ENCODE results near the gene HOXA4. TPM values are rescaled to one million over a fixed set of nuclear protein-coding genes. Genes with fewer than 3 reads are reported as not detected.

Gene HOXA4
- total and polyA plus RNA-seq, 2 of the 4 experiments (the other 2 are of a cell fraction): 0.36 to 8.0 TPM

DNA sequence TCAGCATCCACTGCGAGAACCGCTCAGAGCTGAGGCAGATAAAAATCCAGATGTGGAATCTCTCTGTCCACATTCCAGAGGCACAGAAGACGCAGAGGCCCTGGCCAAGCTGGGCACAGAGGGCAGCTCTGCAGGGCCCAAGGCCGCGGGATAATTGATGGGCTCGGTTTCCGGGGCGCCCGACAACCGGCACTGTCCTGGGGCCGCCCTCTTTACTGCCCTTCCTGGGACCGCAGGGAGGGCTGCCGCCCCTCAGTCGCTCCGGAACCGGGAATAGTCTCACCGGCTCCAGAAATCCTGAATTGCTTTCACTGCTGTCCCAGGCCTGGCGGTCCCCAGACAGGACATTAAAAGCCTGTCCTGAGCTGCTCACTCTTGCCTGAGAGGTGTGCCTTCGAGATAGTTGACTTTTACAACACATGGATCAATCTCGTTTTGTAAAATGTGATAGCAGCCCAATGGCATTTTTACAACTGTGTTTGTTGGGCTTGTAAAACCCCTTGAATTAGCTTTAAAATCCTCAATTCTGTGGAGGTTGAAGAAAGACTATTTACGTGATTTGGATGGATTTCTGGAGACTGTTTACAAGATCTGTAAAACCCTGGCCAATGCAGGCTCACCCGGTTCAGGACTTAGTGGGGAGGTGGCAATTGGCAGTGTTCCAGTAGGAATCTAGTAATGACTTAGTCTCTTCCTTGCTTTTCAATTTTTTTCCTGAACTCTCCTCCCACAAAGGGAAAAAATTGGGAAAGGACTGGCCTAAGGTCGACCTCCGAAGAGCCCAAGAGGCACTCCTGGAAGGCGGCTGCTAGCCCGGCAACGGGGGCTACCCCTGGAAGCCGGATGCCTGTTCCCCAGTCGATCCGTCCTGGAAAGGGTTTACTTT is 18.4 kb upstream of the HOXA4 start:
- Histone ChIP-seq H3K23ac (ENCODE audit: low read depth, low read length) (peak overlapping the region; percentile 96), H3K79me1 (ENCODE audit: low read depth in 1 of 2, low read length in 2 of 2) (peaks cover 9 to 27% of the 10 kb centered on the region in 2 experiments; a peak in 3 of 4 replicates), H3K9me3 (ENCODE audit: control insufficient read depth, insufficient read depth, low read length) (no peaks in the 10 kb centered on the region), H2BK120ac (ENCODE audit: low read depth, low read length) (peak overlapping the region; percentile 72), H2AFZ (replicated peaks; ENCODE audit: low read length, poor library complexity) (peak overlapping the region; percentile 90), H2AK5ac (ENCODE audit: low read depth, low read length) (peak overlapping the region; percentile 78; the same call in 1 of the 2 replicates), H3K36me3 (ENCODE audit: control insufficient read depth, insufficient read depth, low read length) (no peaks in the 10 kb centered on the region; the same call in 1 of the 2 replicates), H3K4me3 (ENCODE audit: insufficient read depth, low read depth, low read length) (peak overlapping the region; percentile 38), H2AK9ac (replicated peaks; ENCODE audit: low read depth, low read length, poor library complexity) (peak overlapping the region; percentile 57), H3K4me2 (ENCODE audit: low read depth, low read length) (peak overlapping the region; percentile 76), H2BK15ac (ENCODE audit: low read depth, low read length) (peak overlapping the region; percentile 72; the same call in 2 of the 3 replicates), H4K8ac (ENCODE audit: low read depth in 2 of 2, low read length in 2 of 2) (peak overlapping the region; percentile 82 to 84), H3K56ac (ENCODE audit: extremely low read depth, insufficient read depth, low read length) (peak overlapping the region; percentile 75; the same call in 1 of the 2 replicates), H2BK5ac (ENCODE audit: low read depth, low read length, poor library complexity, severe bottlenecking) (peak overlapping the region; percentile 64), H3K4me1 (ENCODE audit: control insufficient read depth, insufficient read depth, low read length) (peaks cover 17% of the 10 kb centered on the region), H3K9ac (ENCODE audit: low read depth, low read length) (peak overlapping the region; percentile 68), H2BK20ac (ENCODE audit: low read depth, low read length) (peak overlapping the region; percentile 59; the same call in 1 of the 2 replicates), H3K27me3 (ENCODE audit: control insufficient read depth, insufficient read depth, low read length) (no peaks in the 10 kb centered on the region), H4K91ac (ENCODE audit: insufficient read depth, low read depth, low read length) (peak overlapping the region; percentile 77), H3K9me1 (ENCODE audit: insufficient read depth, low read length) (peaks cover 3% of the 10 kb centered on the region; the same call in 1 of the 2 replicates), H3K14ac (replicated peaks; ENCODE audit: low read depth, low read length) (peak overlapping the region; percentile 46), H4K5ac (ENCODE audit: low read depth, low read length) (peak overlapping the region; percentile 63), H4K20me1 (ENCODE audit: insufficient read depth, low read length) (no peaks in the 10 kb centered on the region), H3K27ac (ENCODE audit: insufficient read depth, low read length) (peak overlapping the region; percentile 96), H3K18ac (ENCODE audit: low read depth, low read length) (peak overlapping the region; percentile 66; the same call in 1 of the 2 replicates), H3K4ac (ENCODE audit: low read depth, low read length) (peak overlapping the region; percentile 79)
- BruUV-seq (replicated peaks): no TSS peak
- DNase-seq: no peak
- in situ Hi-C loops (cut with MboI; ENCODE audit: low sequenced_read_pairs): loop anchor here (10.0 kb wide), 1 partner anchor 954 kb away; no protein-coding TSS in a partner anchor
- ChIA-PET POLR2A (ENCODE audit: unreplicated experiment) (no interaction called here), CTCF (interaction anchor here (0.8 to 1.0 kb wide), 2 partner anchors 30 to 31 kb away, joined by 3 to 4 read pairs; no protein-coding TSS in a partner anchor)
- WGBS, 2 experiments (ENCODE audit: extremely low coverage in 2 of 2, insufficient read length in 1 of 2): 26% methylated on average over 11 of the region's 30 CpGs; no CpG with 5 or more reads in 1 of the 2 experiments
- dilution Hi-C loops (cut with HindIII; ENCODE audit: low sequenced_read_pairs, unreplicated experiment): no loop called here
- intact Hi-C loops (cut with micrococcal nuclease): loop anchor here (5.0 kb wide), 1 partner anchor 1057 kb away; no protein-coding TSS in a partner anchor
- no peak for ATAC-seq (ENCODE audit: low read depth)
- TF ChIP-seq RFX5 (IDR thresholded peaks at IDR 0.05; ENCODE audit: low read depth, low read length) (no peak), RCOR1 (IDR thresholded peaks at IDR 0.05; ENCODE audit: insufficient replicate concordance, low read length) (no peak), RAD21 (IDR thresholded peaks at IDR 0.05; ENCODE audit: low read length) (no peak), CHD1 (IDR thresholded peaks at IDR 0.05; ENCODE audit: low read depth, low read length) (no peak), MAZ (IDR thresholded peaks at IDR 0.05; ENCODE audit: borderline replicate concordance, low read depth, low read length) (no peak), FOS (IDR thresholded peaks at IDR 0.05; ENCODE audit: low read depth, low read length) (no peak), BHLHE40 (IDR thresholded peaks at IDR 0.05; ENCODE audit: low read depth, low read length) (no peak), CEBPB (IDR thresholded peaks at IDR 0.05; ENCODE audit: low read depth, low read length) (no peak), MXI1 (IDR thresholded peaks at IDR 0.05; ENCODE audit: borderline replicate concordance, low read depth, low read length) (no peak), POLR2A (IDR thresholded peaks at IDR 0.05; ENCODE audit: low read depth, low read length) (no peak)
- TF ChIP-seq, protein P1, sequence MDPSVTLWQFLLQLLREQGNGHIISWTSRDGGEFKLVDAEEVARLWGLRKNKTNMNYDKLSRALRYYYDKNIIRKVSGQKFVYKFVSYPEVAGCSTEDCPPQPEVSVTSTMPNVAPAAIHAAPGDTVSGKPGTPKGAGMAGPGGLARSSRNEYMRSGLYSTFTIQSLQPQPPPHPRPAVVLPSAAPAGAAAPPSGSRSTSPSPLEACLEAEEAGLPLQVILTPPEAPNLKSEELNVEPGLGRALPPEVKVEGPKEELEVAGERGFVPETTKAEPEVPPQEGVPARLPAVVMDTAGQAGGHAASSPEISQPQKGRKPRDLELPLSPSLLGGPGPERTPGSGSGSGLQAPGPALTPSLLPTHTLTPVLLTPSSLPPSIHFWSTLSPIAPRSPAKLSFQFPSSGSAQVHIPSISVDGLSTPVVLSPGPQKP (IDR thresholded peaks at IDR 0.05; ENCODE audit: borderline replicate concordance, low read depth, low read length): no peak
- TF ChIP-seq, protein P2, sequence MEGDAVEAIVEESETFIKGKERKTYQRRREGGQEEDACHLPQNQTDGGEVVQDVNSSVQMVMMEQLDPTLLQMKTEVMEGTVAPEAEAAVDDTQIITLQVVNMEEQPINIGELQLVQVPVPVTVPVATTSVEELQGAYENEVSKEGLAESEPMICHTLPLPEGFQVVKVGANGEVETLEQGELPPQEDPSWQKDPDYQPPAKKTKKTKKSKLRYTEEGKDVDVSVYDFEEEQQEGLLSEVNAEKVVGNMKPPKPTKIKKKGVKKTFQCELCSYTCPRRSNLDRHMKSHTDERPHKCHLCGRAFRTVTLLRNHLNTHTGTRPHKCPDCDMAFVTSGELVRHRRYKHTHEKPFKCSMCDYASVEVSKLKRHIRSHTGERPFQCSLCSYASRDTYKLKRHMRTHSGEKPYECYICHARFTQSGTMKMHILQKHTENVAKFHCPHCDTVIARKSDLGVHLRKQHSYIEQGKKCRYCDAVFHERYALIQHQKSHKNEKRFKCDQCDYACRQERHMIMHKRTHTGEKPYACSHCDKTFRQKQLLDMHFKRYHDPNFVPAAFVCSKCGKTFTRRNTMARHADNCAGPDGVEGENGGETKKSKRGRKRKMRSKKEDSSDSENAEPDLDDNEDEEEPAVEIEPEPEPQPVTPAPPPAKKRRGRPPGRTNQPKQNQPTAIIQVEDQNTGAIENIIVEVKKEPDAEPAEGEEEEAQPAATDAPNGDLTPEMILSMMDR (conservative IDR thresholded peaks at IDR 0.05; ENCODE audit: low read depth, low read length): no peak
- TF ChIP-seq, protein P3, sequence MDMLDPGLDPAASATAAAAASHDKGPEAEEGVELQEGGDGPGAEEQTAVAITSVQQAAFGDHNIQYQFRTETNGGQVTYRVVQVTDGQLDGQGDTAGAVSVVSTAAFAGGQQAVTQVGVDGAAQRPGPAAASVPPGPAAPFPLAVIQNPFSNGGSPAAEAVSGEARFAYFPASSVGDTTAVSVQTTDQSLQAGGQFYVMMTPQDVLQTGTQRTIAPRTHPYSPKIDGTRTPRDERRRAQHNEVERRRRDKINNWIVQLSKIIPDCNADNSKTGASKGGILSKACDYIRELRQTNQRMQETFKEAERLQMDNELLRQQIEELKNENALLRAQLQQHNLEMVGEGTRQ (IDR thresholded peaks at IDR 0.05; ENCODE audit: low read depth, low read length): no peak

All from IMR-90 (cell line).